ENCODE measurements around the gene DPH3. TPM values are rescaled to one million over a fixed set of nuclear protein-coding genes. Genes with fewer than 3 reads are reported as not detected.

Gene DPH3
- total RNA-seq, 1 donor from 2014 or later, result 24.8 TPM

GRCh38 chr3:16294844-16295243, 30.1 kb upstream of the DPH3 start:
- no peak for DNase-seq (ENCODE audit: extremely low read depth, low read depth, low spot score)

GRCh38 chr3:16290827-16291196, 26.1 kb upstream of the DPH3 start:
- DNase-seq (ENCODE audit: extremely low read depth, low read depth, low spot score), result no peak

DNA sequence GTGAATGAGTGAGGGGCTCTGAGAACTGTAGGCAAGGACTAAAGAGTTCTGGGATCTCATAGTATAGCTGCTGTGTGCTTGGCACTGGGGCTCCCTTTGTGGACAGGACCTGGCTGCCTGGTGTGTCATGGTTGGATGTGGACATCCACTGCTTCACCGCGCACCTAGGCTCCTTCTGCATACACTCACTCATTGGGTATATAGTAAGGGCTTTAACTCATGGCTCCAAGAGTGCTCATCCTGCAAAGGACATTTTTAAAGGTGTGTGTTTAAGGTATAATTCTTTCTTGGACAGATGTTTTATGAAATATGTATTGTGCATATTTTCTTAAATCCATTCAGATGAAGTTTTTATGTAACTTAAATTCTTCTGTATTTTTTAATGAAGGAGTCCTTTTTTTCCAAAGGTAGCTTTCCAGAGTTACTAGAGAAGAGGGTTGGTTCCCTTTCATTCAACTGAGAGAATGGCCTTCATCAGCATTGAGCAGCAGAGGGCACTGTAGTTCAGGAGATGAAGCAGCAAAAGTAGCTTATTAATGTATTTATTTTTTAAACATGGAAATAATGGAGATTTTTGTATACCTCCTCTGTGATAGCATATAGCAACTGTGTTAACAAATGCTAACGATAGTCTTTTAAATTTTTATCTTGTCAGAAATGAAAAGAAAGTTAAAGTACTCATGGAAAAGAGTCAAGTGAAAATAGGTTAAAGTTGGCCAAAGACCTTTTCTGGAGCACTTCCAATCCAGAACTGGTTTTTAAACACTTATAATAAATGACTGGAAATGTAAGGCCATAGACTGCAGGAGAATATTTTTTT, 25.5 kb upstream of the DPH3 start:
- peak; percentile 42 for DNase-seq (ENCODE audit: extremely low read depth, low read depth, low spot score)

DNA sequence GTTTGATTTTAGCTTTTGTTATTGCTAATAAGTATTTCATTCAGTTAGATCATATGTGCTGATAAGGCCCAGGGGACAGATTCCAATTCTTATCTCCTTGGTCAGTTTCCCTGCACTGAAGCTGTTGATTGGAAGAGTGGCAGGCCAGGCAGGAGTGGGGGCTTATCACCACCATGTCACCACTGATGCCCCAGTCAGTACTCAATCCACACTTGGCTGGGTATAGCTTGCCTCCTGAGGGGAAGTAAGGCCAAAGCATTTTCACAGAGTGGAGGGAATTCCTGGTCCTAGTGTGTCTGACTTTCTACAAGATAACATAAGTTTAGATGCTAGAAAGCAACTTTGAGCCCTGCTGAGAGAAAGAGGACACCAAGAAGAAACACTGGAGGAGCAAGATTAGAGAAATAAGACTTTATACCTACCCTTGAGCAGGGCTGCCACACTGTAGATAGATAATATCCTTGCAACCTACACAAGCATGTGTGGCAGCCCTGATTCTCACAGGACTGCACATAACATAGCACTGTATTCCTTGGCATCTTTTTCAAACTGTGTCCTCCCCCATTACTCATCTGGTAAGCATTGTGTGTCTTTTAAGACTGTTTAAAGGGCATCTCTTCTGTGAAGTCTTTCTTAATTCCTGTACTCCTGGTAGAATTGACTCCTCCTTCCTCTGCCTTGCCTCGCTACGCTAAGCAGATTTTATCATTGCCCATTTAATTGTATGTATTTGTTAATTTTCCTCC, 24.6 kb upstream of the DPH3 start:
- DNase-seq (ENCODE audit: extremely low read depth, low read depth, low spot score), result no peak

GRCh38 chr3:16288664-16289063, 23.9 kb upstream of the DPH3 start:
- DNase-seq (ENCODE audit: extremely low read depth, low read depth, low spot score), result no peak

DNA sequence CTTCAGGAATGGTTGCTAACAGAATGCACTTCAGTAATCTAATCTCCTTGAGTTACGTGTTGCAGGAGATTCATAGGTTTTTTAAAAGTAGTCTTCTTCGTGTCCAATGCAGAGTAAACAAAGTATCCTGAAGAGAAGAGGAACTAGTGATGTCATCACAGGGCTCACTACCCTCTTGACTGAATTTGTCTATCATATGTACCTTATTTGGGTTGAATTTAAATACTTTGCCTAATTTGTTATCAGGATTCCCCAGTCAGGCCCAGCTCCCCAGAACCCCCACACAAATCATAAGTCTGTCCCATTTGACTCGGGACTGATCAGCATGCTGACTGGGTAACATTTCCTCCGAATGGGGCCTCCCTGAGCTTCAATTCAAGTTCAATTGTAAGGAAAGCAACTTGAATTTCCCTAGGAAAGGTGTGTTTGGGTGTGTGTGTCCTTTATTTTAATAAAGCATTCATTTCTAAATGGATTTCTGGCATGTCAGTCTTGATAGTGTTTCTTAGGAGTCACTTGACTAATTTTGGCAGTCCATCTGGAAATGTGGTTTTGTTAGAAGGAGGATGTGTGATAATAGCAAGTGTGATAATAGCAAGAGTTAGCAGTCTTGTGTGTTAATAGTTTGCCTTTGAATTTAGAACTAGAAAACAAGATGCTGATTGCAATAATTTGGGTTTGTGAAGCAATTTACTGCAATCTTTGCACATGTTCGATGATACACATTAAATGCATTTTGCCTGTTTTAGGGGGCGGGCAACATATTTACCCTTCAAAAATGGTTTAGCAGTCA, 22.2 kb upstream of the DPH3 start:
- DNase-seq (ENCODE audit: extremely low read depth, low read depth, low spot score), result no peak

DNA sequence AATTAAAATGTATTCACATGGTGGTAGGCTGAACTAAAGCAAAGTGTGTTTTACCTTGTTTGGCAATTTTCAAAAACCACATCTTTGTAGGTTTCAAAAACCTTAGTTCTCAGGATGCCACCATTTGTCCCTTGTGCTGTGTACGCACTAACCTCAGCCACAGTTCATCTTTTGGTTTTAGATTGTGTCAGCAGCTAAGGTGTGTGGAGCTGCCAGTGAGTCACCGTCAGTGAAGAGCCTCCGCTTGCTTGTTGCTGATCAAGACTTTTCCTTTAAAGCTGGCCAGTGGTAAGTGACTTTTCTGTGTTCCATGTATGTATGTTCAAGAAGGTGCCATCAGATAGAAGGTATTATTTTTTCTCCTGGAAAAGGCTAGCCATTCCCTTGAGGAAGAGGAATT, 21.4 kb upstream of the DPH3 start:
- no peak for DNase-seq (ENCODE audit: extremely low read depth, low read depth, low spot score)

- DNase-seq (ENCODE audit: extremely low read depth, low read depth, low spot score), result no peak
These were observed 19.9 kb upstream of the DPH3 start for GRCh38 chr3:16284633-16285032.

DNA sequence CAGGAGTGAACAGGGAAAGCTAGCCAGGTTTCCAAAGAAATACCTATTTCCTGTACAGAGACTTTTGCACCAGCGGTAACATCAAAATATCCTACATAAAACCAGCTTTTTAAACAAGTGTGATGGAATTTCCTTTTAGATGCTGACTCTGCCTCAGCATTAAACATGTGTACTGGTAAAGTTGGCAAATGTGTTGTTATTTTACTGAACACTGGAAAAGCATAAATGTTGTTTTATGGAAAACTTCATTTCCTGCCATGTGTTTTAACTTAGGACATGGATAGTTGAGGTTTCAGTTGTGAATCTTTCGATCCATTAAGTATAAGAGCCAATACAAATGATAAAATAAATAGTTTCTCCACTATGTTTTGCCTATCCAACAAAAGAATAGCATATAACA, 15.9 kb upstream of the DPH3 start:
- DNase-seq (ENCODE audit: extremely low read depth, low read depth, low spot score), result no peak

DNA sequence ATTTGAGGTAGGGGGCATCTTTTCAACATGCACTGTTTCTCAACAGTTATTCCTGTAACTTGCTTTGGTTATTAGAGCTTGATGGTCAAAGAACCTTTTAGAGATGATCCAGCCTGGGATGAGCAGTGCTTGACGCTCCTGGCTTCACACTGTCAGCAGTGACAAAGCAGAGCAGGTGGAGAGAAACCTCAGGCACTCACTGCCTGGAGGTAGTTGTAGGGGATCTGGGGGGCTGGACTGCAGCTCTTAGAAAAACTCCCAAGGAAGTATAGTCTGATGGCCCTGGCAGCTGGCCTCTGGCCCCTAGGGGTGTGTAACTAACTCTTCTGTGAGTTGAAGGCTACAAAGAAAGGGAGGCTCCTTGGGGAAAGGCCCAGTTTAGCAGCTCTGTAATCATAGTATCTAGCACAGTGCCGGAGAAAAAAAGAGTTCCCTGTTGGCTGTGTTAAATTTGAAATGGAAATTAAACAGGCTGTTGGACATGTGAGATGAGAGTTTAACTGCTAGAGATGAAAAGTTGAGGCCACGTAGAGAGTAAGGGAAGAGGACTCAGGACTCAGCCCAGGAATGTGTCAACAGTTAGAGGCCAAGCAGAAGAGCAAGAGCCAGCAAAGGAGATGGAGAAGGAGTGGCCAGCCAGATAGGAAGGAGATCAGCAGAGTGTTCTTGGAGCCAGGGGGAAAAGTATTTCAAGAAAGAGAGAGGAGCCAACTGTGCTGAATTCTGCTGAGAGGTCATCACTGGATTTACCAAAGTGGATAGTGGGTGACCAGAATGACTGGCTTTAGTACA, 14.5 kb upstream of the DPH3 start:
- no peak for DNase-seq (ENCODE audit: extremely low read depth, low read depth, low spot score)

DNA sequence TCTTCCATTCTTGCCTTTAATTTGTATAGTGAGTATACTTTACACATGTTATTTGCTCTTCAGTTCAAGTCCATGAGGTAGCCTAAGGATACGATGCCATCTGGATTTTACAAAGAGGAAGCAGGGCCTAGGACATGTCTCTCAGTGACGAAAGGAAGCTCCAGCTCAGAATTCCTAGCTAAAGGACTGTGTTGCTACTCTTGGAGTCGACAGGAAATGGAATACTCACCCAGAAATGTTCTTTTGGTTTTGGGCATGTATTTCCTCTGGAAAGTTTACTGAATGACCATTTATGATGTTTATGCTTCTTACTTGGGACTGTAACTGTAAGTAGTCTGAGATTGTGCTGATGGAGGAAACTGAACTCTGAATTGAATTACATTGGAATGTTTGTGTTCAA, 12.7 kb upstream of the DPH3 start:
- peak; percentile 45 for DNase-seq (ENCODE audit: extremely low read depth, low read depth, low spot score)

DNA sequence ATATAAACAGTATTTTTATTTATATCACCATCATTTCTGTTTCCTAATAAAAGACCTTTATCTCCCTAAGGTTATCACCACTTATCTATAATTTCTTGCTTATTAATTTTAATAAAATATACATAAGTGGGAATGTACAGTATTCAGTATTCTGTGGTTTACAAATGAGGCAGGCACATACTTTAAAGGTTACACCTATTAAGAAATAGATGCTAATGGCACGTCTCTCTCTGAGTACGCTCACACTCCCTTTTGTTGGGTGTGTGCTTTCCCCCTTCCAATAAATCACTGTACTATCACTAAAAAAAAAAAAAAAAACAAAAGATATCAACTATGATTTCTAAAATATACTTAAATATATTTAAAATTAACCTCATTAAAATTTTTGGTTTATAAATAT, 9.1 kb upstream of the DPH3 start:
- no peak for DNase-seq (ENCODE audit: extremely low read depth, low read depth, low spot score)

DNA sequence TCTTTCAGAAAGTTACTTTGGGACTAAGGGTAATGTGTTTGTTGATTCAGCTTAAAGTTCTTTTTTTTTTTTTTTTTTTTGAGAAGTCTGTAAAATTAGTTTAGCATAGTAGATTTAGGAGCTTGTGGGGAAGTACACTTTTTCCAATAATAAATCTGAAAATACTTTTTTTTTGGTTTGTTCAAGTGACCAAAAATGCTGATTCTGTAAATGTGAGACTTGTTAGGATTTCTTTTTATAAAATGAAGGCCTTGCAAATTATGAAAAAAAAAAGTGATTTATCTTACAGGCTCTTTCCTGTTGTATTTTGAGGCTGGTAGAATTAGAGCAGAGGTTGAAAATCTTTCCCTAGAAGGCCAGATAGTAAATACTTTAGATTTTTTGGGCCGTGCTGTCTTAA, 7.8 kb upstream of the DPH3 start:
- no peak for DNase-seq (ENCODE audit: extremely low read depth, low read depth, low spot score)

- no peak for DNase-seq (ENCODE audit: extremely low read depth, low read depth, low spot score)
These were observed 6.1 kb upstream of the DPH3 start for GRCh38 chr3:16270855-16271254.

GRCh38 chr3:16266714-16267113, 2.0 kb upstream of the DPH3 start:
- DNase-seq (ENCODE audit: extremely low read depth, low read depth, low spot score), result no peak

GRCh38 chr3:16265455-16265786, 678 bp upstream of the DPH3 start:
- no peak for DNase-seq (ENCODE audit: extremely low read depth, low read depth, low spot score)

DNA sequence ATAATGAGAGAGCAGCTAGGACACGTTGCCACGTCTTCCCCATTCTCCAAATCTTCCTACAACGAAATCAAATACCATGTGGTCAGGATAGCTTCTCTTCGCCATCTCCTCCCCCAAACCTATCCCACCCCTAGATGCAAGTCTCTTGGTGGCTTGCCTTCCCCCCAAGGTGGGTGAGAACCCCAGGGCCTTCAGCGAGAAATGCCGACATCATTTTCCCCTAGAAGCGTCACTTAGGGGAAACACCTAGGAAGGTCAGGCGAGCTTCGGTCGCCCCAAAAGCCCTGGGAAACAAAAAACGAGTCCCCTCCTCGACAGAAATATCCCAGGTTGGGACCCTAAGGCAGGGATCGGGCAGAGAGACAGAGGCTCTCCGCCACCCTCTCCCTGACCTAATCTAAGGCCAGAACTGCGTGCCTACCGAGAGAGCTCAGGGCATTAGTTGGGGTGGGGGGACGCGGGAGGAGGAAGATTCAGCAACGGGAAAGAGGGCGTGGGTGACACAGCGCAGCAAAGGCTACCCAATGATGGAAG, 502 bp downstream of the DPH3 start:
- DNase-seq (ENCODE audit: extremely low read depth, low read depth, low spot score), result no peak

DNA sequence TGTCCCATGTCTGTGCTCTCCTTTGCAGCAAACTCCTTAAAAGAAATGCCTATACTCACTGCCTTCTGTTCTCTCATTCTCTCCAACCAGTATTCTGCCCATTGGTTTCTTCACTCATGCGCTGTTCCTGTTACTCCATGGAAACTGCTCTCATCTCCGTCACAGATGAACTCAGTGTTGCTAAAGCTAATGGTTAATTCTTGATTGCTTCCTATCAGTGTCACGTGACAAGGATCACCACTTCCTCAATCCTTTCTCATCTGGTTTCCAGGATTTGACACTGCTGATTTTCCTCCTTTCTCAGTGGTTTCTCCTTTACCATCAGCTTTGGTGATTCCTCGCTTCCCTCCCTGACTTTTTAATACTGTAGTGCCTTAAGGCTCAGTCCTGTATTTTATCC, 2.6 kb downstream of the DPH3 start:
- no peak for DNase-seq (ENCODE audit: extremely low read depth, low read depth, low spot score)

DNA sequence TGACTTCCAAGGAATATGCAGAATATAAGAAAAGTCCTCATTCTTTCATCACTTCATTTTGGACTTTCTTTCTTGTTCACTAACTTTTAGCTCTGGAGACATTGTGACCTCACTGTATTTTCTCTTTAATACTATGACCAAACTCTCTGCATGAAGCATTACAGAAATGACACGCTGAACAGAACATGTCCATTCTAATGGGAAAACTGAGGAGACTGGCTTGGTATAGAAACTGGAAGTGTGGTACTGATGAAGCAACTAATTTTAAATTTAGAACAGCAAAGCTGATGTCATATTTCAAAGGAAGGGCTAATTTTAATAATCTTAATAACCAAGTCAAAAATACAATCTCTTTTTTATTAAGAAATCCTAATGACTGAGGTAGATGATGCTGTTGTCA, 4.7 kb downstream of the DPH3 start:
- DNase-seq (ENCODE audit: extremely low read depth, low read depth, low spot score), result no peak

DNA sequence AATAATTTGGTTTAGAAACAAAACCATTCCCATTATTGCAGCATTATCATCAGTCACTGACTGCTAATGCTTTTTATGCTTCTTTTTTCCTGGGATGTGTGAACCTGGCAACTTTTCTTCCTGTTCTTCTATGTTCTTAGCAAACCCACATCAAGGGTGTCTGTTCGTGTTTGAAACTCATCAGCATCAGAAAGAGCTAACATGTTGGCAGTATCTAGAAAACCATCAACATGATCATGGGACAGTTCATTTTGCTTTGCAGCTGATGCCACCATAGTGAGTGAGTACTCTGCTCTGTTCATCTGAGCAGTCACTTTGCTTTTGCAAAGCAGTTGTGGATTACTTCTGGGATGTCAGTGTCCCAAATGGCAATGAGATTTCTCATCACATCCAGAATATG, 5.9 kb downstream of the DPH3 start:
- no peak for DNase-seq (ENCODE audit: extremely low read depth, low read depth, low spot score)

DNA sequence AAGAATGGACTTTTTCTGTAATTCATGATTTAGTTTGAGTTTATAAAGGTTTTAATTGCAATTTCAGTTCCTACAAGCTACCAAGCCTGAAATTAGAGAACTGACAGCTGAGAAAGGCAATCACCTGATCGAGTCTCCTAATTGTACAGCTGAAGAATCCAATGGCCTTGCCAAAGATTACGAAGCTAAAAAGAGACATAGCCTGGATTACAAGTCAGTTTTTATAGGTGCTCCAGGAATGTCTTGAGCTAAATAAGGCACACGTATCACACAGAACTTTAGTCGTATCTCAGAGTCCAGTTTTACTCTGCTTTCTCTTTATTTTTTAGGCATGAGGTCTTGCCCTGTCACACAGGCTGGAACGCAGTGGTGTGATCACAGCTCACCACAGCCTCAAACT, 6.6 kb downstream of the DPH3 start:
- DNase-seq (ENCODE audit: extremely low read depth, low read depth, low spot score), result no peak
